Activated CD4-positive, alpha-beta T cell treated with anti-CD3 and anti-CD28 coated beads, Interleukin-10, Interleukin-2, amounts not matched to agents 100 ng/mL and 50 ng/mL, durations not matched to agents 16 hours and 8 hours (primary cell): ENCODE measurements around the gene TEX28.
A peak's percentile ranks its signal among the peaks of the same experiment; 100 is the strongest.
"Not testable (repeated sequence)": the region's sequence is repeated elsewhere in the genome, so short reads cannot be mapped to it uniquely, and the experiment has no call there.

Source experiments
- DNase-seq: peaks from one replicate; pipeline ENCODE4 v3.0.0-alpha.2; 2020

TEX28 gene

GRCh38 chrX:154294791-154295574 lies at the start of gene TEX28:
TSS of gene TEX28 (minus strand) at chrX:154295124. CDS start at chrX:154292117, 3,007 bp downstream.
- no peak for DNase-seq

GRCh38 chrX:154343620-154344019 lies 48.7 kb upstream of the TEX28 start:
- not testable (repeated sequence) for DNase-seq

GRCh38 chrX:154343063-154343462 lies 48.1 kb upstream of the TEX28 start:
- not testable (repeated sequence) for DNase-seq

- DNase-seq = not testable (repeated sequence)
These were observed 46.7 kb upstream of the TEX28 start for GRCh38 chrX:154341399-154342298.

- no peak for DNase-seq
These were observed 39.6 kb upstream of the TEX28 start for GRCh38 chrX:154334496-154334895.

GRCh38 chrX:154333837-154334271 lies 38.9 kb upstream of the TEX28 start:
- no peak for DNase-seq

- no peak for DNase-seq
These were observed 38.2 kb upstream of the TEX28 start for GRCh38 chrX:154333116-154333515.

- DNase-seq = no peak
These were observed 37.6 kb upstream of the TEX28 start for GRCh38 chrX:154332561-154332960.

GRCh38 chrX:154329294-154329693 lies 34.4 kb upstream of the TEX28 start:
- DNase-seq = no peak

GRCh38 chrX:154328646-154329045 lies 33.7 kb upstream of the TEX28 start:
- DNase-seq = no peak

GRCh38 chrX:154327038-154327820 lies 32.3 kb upstream of the TEX28 start:
- no peak for DNase-seq

- no peak for DNase-seq
These were observed 30.6 kb upstream of the TEX28 start for GRCh38 chrX:154325541-154325940.

- DNase-seq = no peak
These were observed 28.6 kb upstream of the TEX28 start for GRCh38 chrX:154323537-154323936.

- DNase-seq = no peak
These were observed 28.0 kb upstream of the TEX28 start for GRCh38 chrX:154322890-154323289.

- DNase-seq = no peak
These were observed 26.7 kb upstream of the TEX28 start for GRCh38 chrX:154321594-154321993.

- no peak for DNase-seq
These were observed 26.2 kb upstream of the TEX28 start for GRCh38 chrX:154321152-154321551.

- DNase-seq = no peak
These were observed 25.5 kb upstream of the TEX28 start for GRCh38 chrX:154320406-154320805.

GRCh38 chrX:154317391-154317995 lies 22.6 kb upstream of the TEX28 start:
- DNase-seq = no peak

GRCh38 chrX:154315416-154315815 lies 20.5 kb upstream of the TEX28 start:
- DNase-seq = no peak

GRCh38 chrX:154313147-154313546 lies 18.2 kb upstream of the TEX28 start:
- peak; percentile 64 for DNase-seq

GRCh38 chrX:154312116-154312515 lies 17.2 kb upstream of the TEX28 start:
- no peak for DNase-seq
